Upper lobe of right lung (tissue), 1 donor: ENCODE data around the gene CSNK1A1L. TPM values are rescaled to one million over a fixed set of nuclear protein-coding genes. Genes with fewer than 3 reads are reported as not detected.

Source experiments
- ATAC-seq: fragments of 200-7000 bp; cut with Tn5 transposase; one replicate; pipeline ENCODE4 v1.9.1; 2020; ENCODE audit warnings: mild to moderate bottlenecking, moderate library complexity
- DNase-seq: peaks from one replicate; pipeline ENCODE4 v3.0.0-alpha.2; 2020
- H3K27ac ChIP-seq: fragments of 200-600 bp; one replicate; pipeline ENCODE4 v1.8.0; 2022
- H3K27me3 ChIP-seq: fragments of 200-600 bp; one replicate; pipeline ENCODE4 v1.8.0; 2022; ENCODE audit warnings: mild to moderate bottlenecking
- H3K36me3 ChIP-seq: fragments of 200-600 bp; one replicate; pipeline ENCODE4 v1.8.0; 2022
- H3K4me1 ChIP-seq: fragments of 200-600 bp; one replicate; pipeline ENCODE4 v1.8.0; 2022
- H3K4me3 ChIP-seq: fragments of 200-600 bp; one replicate; pipeline ENCODE4 v1.8.0; 2022; ENCODE audit warnings: mild to moderate bottlenecking
- H3K9me3 ChIP-seq: fragments of 200-600 bp; one replicate; pipeline ENCODE4 v1.8.0; 2022
- intact Hi-C: fragments of 100-400 bp; cut with DNase I; formaldehyde crosslinking; loops from one replicate; pipeline ENCODE4 v1.11.0; 2022
- total RNA-seq: library from RNA; stranded (reverse); fragmentation: NEBNext Ultra II Directional; extraction: Animal tissue kit (Norgen Biotek cat#: 25700); gene quantifications from one replicate; pipeline ENCODE4 v1.2.1, GENCODE V29; 2021
- TF ChIP-seq, protein P1 (sequence below): fragments of 200-600 bp; IDR thresholded peaks from one replicate; pipeline ENCODE4 v1.8.0; 2022; ENCODE audit warnings: antibody characterized with exemption
- donor health status: DM: no; HTN: yes; CAD: no; lungs with severe emphysema.

The CSNK1A1L gene
- total RNA-seq, 1 donor from 2014 or later: not detected

DNA sequence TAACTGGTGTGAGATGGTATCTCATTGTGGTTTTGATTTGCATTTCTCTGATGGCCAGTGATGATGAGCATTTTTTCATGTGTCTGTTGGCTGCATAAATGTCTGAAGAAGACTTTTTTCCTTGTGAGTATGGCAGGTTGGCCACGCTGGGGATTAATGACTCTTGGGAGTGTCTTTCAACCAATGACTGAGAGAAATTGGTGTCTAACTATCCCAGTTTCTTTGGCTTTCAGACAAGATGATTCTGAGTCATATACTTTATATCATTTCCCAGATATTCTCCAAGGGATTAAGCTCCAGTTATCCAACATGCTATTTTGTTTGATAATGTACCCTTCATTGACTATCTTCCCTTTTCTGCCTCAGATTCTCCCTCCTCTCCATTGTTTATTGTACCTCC is 35.5 kb upstream of the CSNK1A1L start:
- no peak for ATAC-seq
- no peak for DNase-seq
- TF ChIP-seq, protein P1, sequence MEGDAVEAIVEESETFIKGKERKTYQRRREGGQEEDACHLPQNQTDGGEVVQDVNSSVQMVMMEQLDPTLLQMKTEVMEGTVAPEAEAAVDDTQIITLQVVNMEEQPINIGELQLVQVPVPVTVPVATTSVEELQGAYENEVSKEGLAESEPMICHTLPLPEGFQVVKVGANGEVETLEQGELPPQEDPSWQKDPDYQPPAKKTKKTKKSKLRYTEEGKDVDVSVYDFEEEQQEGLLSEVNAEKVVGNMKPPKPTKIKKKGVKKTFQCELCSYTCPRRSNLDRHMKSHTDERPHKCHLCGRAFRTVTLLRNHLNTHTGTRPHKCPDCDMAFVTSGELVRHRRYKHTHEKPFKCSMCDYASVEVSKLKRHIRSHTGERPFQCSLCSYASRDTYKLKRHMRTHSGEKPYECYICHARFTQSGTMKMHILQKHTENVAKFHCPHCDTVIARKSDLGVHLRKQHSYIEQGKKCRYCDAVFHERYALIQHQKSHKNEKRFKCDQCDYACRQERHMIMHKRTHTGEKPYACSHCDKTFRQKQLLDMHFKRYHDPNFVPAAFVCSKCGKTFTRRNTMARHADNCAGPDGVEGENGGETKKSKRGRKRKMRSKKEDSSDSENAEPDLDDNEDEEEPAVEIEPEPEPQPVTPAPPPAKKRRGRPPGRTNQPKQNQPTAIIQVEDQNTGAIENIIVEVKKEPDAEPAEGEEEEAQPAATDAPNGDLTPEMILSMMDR: no peak
- H3K9me3 ChIP-seq: no peaks in the 10 kb centered on the region
- intact Hi-C loops: no loop called here
- H3K36me3 ChIP-seq: no peaks in the 10 kb centered on the region
- no peak overlapping the region for H3K27ac ChIP-seq
- H3K4me1 ChIP-seq: no peaks in the 10 kb centered on the region
- H3K4me3 ChIP-seq: no peak overlapping the region
- no peaks in the 10 kb centered on the region for H3K27me3 ChIP-seq

DNA sequence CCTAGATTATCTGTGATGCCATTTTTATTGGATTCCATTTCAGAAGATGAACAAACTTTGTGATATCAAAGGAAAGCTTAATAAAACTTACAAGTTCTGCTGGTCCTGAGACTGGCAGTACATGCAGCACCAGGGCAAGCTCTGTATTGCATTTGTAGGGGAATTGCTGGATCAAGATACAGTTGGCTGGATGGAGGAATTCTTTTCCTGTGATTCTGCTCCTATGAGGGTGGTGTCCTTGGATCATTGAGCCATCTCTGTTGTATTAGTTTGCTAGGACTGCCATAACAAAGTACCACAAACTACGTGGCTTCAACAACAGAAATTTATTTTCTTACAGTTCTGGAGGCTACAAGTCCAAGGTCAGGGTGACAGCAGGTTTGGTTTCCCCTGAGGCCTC is 33.9 kb upstream of the CSNK1A1L start:
- ATAC-seq: no peak
- no peak overlapping the region for H3K27ac ChIP-seq
- no peaks in the 10 kb centered on the region for H3K4me1 ChIP-seq
- TF ChIP-seq, protein P1: no peak
- no peaks in the 10 kb centered on the region for H3K36me3 ChIP-seq
- H3K9me3 ChIP-seq: no peaks in the 10 kb centered on the region
- DNase-seq: no peak
- H3K27me3 ChIP-seq: no peaks in the 10 kb centered on the region
- intact Hi-C loops: no loop called here
- no peak overlapping the region for H3K4me3 ChIP-seq

DNA sequence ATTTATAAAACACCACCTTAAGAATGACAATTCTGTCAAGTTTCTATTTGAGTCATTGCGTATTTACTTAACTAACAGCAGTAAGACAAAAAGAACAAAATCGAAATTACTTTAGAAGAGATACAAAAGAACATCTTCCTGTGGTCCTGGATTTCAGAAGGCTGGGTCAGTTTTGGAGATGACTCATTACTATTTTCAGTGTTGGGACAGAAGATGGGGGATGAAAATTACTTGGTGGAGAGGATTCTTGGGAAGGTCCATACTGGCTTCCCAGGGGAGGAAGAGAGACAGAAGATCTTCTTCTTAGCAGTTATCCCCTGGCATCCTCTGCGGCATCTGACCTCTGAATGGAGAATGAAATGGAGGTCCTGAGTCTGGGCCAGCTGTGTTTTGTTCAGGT is 33.5 kb upstream of the CSNK1A1L start:
- intact Hi-C loops: no loop called here
- H3K36me3 ChIP-seq: no peaks in the 10 kb centered on the region
- DNase-seq (no peak), ATAC-seq (no peak)
- no peaks in the 10 kb centered on the region for H3K9me3 ChIP-seq
- TF ChIP-seq, protein P1: no peak
- no peak overlapping the region for H3K27ac ChIP-seq
- H3K27me3 ChIP-seq: no peaks in the 10 kb centered on the region
- H3K4me3 ChIP-seq: no peak overlapping the region
- no peaks in the 10 kb centered on the region for H3K4me1 ChIP-seq

DNA sequence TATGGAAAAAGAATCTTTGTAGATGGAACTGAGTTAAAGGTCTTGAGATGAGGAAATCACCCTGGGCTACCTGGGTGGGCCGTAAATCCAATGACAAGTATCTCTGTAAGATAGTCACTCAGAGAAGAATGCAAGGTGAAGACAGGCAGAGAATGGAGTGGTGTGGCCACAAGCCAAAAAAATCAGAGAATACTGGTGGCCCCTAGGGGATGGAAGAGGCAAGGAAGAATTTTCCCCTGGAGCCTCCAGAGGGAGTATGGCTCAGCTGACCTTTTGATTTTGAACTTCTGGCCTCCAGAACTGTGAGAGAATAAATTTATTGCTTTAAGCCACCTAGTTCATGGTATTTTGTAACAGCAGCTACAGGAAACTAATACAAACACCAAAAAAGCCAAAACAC is 32.7 kb upstream of the CSNK1A1L start:
- Histone ChIP-seq H3K27ac (no peak overlapping the region), H3K27me3 (no peaks in the 10 kb centered on the region), H3K4me1 (no peaks in the 10 kb centered on the region), H3K4me3 (no peak overlapping the region), H3K36me3 (no peaks in the 10 kb centered on the region), H3K9me3 (no peaks in the 10 kb centered on the region)
- DNase-seq: no peak
- TF ChIP-seq, protein P1: no peak
- ATAC-seq: no peak
- intact Hi-C loops: no loop called here

DNA sequence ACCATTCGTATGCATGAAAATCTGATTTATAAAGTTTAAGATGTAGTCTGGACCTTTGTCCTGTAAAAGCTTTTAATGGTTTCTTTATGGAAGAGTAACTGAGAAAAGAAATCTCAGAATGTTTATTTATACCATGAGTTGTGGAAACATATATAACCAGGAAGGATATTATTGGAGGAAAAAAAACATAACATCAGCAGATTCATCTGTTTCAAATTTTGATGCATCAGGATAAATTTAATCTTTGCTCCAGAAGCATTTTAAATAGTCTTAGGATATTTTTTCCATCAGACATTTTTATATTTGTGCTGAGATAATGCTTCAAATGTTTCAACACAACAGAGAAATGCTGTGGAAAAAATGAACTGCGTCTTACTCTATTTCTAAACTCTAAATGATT is 31.2 kb upstream of the CSNK1A1L start:
- DNase-seq: no peak
- intact Hi-C loops: no loop called here
- no peak overlapping the region for H3K4me3 ChIP-seq
- no peaks in the 10 kb centered on the region for H3K27me3 ChIP-seq
- H3K27ac ChIP-seq: no peak overlapping the region
- TF ChIP-seq, protein P1: no peak
- H3K4me1 ChIP-seq: no peaks in the 10 kb centered on the region
- no peaks in the 10 kb centered on the region for H3K9me3 ChIP-seq
- H3K36me3 ChIP-seq: no peaks in the 10 kb centered on the region
- ATAC-seq: no peak

DNA sequence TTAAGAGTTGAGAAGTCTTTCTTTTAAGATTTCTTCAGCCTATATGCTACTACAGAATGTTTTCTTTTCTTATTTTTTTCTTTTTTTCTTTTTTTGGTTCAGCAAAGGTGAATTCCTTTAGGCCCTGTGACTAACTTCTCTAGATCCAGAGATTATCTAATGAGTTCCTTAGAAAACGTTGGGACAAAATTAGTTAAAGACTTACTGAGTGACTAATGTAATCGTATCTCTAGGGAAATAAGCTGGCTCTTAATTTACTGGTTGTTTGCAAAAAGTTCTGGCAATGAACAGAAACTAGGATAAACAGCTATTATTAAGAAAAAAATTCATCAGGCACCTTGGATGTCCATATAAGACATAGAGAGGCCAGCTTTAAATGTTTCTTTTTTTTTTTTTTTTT is 30.7 kb upstream of the CSNK1A1L start:
- H3K27ac ChIP-seq: no peak overlapping the region
- no peak overlapping the region for H3K4me3 ChIP-seq
- intact Hi-C loops: no loop called here
- TF ChIP-seq, protein P1: no peak
- H3K4me1 ChIP-seq: no peaks in the 10 kb centered on the region
- H3K9me3 ChIP-seq: no peaks in the 10 kb centered on the region
- no peak for DNase-seq
- no peak for ATAC-seq
- no peaks in the 10 kb centered on the region for H3K27me3 ChIP-seq
- no peaks in the 10 kb centered on the region for H3K36me3 ChIP-seq
